Measurements from ENCODE around the gene PANX1.

PANX1 gene

DNA sequence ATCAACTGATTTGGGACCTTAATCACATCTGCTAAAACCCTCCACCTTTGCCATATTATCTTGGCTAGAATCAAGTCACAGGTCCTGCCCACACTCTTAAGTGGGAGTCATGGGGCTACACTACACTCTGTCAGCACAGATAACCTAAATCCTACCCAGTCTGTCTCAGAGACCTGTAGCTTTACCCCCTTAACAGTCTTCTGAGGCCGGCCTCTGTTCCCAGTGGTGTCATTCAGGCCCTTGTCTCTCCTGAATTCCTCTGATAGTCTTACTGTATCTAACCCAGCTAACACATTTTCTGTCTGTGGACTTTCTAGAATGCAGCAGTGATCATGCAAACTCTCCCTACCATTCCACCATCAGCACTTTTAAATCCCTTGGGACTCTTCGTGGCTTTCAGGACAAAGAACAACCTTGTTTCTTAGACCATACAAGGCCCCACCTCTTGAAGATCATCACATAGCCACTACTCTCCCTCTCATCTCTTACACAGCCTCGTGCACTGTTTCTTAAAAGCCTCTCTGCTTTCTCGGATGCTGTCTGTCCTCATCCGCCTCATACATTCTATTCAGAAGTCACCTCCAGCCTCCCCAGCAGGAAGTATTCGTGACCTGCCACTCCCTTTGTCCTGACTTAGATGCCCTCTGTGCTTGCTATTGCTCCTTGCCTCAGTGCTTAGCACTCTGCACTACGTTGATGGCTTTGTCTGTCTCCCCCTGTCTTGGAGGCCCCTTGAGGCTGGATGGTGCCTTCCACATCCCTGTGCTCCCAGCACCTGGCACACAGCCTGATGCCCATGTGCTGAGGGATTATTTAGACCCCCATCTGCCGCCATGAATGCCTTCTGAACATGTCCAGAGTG is 57.9 kb downstream of the PANX1 start:
- DNase-seq: no peak

DNA sequence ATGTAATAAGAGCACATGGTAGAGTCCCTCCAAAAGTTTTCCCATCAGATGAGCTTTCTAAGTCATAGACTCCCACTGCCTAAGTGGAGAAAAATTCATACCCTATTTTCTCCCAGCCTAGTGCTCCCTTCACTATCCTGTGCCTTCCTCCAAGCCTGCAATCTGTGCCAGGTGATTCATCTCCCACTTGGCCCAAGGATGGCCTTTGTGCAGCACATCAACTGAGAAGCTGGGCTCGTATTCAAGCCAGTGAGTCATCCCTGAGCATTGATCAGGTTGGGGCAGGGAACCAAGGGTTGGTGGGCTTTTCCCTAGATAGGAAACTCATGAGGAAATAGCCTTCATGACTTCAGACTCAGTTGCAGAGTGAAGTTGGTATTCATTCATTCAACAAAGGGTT is 64.6 kb downstream of the PANX1 start:
- DNase-seq: peak; percentile 87

DNA sequence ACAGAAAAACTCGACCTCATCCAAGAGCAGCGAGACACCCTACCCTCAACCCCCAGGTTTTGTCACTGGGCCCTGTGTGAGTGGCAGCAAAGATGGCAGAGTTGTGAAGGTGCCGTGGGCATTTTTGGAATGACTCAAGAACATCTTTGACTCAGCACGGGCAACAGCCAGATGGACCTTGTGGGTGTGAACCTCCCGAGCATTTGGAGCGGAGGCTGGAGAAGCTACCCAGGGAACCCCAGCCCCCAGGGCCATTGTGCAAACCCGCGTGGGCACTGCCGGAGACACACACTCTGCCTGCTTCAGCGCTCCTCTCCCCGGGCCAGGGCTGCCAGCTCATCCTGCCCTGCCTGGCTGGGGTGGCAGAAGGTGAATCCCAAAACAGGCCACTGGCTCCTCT is 66.1 kb downstream of the PANX1 start:
- no peak for DNase-seq

DNA sequence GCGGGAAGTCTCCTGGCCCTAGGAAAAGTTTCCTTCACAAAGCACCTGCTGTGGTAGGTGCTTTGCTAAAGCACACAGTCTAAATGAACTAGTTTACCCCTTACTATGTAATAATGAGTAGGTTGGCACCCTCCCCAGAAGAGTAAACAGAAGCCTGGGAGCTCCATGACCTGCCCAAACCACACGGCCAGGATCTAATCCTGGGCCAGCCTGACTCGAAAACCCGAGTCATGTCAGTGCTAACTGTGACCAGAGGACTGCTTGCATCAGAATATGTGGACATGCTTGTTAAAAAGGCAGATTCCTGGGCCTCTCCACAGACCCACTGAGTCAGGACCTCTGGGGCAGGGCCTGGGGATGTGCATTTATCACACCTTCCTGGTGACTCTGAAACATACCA is 67.7 kb downstream of the PANX1 start:
- no peak for DNase-seq

- no peak for DNase-seq
These were observed 70.1 kb downstream of the PANX1 start for GRCh38 chr11:94198718-94199117.

DNA sequence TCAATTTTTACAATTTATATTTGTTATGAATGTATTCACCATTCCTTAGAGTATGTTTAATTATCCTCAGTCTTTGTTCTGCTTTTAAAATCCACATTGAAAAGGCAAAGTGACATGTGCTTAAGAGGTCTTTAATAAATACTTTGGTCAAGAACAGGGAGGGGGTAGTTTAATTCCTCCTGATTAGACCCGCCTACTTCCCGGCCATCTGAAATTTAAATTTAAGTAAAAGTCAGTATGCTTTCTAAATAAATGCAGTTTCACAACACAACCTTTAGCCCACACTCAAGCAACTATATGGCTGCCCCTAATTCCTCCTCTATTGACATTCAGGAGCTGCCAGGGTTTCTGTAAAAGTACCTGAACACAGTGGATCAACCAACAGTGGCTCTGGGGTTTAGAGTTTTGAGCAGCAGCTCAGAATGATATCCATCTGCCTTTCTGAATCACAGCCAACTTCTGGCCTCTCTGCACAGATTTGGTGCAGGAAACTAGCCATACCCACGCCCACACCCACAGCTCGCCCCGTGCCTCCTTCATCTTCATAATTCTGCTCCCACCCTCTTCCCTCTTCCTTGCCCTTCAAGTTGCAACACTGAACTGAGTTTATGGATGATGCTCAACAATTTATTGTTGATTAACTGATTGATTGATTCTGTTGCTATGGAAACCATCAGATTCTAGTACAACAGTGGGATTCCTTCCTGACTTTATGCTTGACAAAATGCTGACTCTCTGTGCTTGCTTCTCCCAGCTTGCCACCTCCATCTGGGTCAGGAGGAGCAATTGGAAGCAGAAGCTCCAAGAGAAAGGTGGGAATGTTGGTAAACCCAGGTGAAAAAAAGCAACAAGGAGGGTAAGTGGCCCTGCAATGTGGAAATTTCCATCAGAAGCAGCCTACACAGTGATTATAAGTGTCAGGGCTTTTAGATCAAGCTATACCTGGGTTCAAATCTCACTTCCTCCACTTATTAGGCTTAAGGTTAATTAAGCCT is 70.8 kb downstream of the PANX1 start:
- no peak for DNase-seq

DNA sequence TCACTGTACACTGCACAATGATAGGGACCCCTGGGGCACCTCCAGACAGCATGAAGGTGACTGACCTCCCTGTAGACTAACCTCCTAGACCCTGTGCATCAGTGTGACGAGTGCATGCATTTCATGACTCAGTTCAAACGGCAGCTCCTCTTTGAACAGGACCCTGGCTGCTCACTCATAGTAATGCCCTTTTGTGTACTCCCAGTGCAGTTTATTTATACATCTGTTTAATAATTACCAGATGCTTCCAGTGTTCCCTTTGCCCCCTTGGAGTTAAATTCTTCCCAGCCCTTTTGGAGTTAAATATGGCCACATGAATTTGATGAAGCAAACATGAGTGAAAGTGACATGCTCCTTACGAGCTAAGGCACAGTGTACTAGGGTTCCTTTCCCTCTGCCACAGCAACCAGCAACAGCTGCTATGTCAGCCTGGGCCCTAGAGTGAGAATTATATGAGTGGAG is 72.4 kb downstream of the PANX1 start:
- no peak for DNase-seq

- no peak for DNase-seq
These were observed 74.4 kb downstream of the PANX1 start for GRCh38 chr11:94203070-94203469.

- no peak for DNase-seq
These were observed 82.7 kb downstream of the PANX1 start for GRCh38 chr11:94211261-94211830.

DNA sequence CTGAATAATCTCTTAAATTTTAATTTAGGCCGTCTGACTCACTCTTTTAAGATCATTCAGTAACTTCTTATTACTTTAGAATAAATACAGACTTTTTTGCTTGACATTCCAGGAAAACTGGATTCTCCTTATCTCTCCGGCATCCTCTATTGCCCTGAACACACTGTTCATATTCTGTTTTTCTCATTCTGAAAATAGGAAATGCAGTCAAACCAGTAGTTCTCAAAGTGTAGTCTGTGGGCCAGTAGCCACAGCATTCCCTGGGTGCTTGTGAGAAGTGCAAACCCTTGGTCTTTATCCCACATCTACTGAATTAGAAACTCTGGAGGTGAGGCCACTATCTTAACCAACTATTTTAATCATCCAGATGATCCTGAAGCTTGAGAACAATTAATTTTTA is 84.3 kb downstream of the PANX1 start:
- DNase-seq: no peak

DNA sequence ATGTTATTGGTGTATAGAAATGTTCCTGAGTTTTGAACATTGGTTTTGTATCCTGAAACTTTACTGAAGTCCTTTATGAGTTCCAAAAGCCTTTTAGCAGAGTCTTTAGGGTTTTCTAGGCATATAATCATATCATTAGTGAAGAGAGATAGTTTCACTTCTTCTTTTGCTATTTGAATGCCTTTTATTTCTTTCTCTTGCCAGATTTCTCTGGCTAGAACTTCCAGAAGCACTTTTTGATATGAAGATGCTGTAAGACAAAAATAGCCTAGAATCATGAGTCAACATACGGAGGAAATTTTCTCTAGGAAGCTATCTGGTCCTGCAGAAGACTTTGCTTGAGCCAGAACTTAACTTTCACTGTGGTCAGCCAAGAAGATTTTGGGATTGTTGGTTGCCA is 89.1 kb downstream of the PANX1 start:
- DNase-seq: no peak

GRCh38 chr11:94218372-94218771 is 89.7 kb downstream of the PANX1 start:
- DNase-seq: no peak

GRCh38 chr11:94219771-94220170 is 91.1 kb downstream of the PANX1 start:
- DNase-seq: no peak

DNA sequence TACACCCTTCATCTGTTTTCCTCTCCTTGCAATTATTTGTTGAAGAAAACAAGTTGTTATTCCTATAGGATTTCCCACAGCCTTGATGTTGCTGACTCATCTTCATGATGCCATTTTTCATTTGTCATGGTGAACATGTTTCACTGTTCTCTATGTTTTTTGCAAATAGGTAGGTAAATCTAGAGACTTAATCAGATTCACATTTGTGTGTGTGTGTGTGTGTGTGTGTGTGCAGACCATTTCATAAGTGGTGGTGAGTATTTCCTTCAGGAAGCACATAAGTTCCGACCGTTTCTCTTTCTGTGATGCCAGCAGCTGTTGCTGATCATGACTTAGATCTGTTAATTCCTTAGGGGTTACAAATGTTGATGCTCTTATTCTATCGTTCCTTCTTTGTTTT is 95.4 kb downstream of the PANX1 start:
- no peak for DNase-seq

Data from NCI-H446 treated with DMSO at 0.1 percent for 48 hours (cell line).